ENCODE measurements around the gene TSPAN9.

The TSPAN9 gene

GRCh38 chr12:3284405-3284804 is 207.2 kb downstream of the TSPAN9 start:
- no peak for DNase-seq

- DNase-seq = no peak
Observed at GRCh38 chr12:3285570-3285969, 208.4 kb downstream of the TSPAN9 start.

- no peak for DNase-seq
Observed at GRCh38 chr12:3288690-3289089, 211.5 kb downstream of the TSPAN9 start.

GRCh38 chr12:3289702-3290101 is 212.5 kb downstream of the TSPAN9 start:
- no peak for DNase-seq

GRCh38 chr12:3291939-3292338 is 214.8 kb downstream of the TSPAN9 start:
- DNase-seq = no peak

- DNase-seq = no peak
Observed at GRCh38 chr12:3292677-3293412, 215.7 kb downstream of the TSPAN9 start.

GRCh38 chr12:3293446-3294161 is 216.4 kb downstream of the TSPAN9 start:
- DNase-seq = no peak

- DNase-seq = no peak
Observed at GRCh38 chr12:3294481-3294911, 217.3 kb downstream of the TSPAN9 start.

GRCh38 chr12:3295225-3295624 is 218.0 kb downstream of the TSPAN9 start:
- DNase-seq = no peak

GRCh38 chr12:3295646-3296408 is 218.6 kb downstream of the TSPAN9 start:
- DNase-seq = no peak

- no peak for DNase-seq
Observed at GRCh38 chr12:3296409-3296701, 219.2 kb downstream of the TSPAN9 start.

- no peak for DNase-seq
Observed at GRCh38 chr12:3298603-3299002, 221.4 kb downstream of the TSPAN9 start.

- DNase-seq = peak; percentile 77
Observed at GRCh38 chr12:3299929-3300832, 223.0 kb downstream of the TSPAN9 start.

GRCh38 chr12:3300833-3301401 is 223.7 kb downstream of the TSPAN9 start:
- no peak for DNase-seq

- DNase-seq = no peak
Observed at GRCh38 chr12:3302401-3303041, 225.3 kb downstream of the TSPAN9 start.

GRCh38 chr12:3303410-3304136 is 226.4 kb downstream of the TSPAN9 start:
- no peak for DNase-seq

GRCh38 chr12:3304436-3305165 is 227.4 kb downstream of the TSPAN9 start:
- no peak for DNase-seq

- DNase-seq = no peak
Observed at GRCh38 chr12:3305464-3305863, 228.3 kb downstream of the TSPAN9 start.

GRCh38 chr12:3305904-3306619 is 228.9 kb downstream of the TSPAN9 start:
- no peak for DNase-seq

- no peak for DNase-seq
Observed at GRCh38 chr12:3307389-3307788, 230.2 kb downstream of the TSPAN9 start.
